HG02642 (cell line): ENCODE results near the gene AMER1.
A peak's percentile ranks its signal among the peaks of the same experiment; 100 is the strongest.
"Not testable (repeated sequence)": the region's sequence is repeated elsewhere in the genome, so short reads cannot be mapped to it uniquely, and the experiment has no call there.

ENCODE experiments used
- ATAC-seq: cut with Tn5 transposase; IDR thresholded peaks from one replicate; pipeline ENCODE4 v1.9.1; 2021; ENCODE audit warnings: mild to moderate bottlenecking; ENCODE audit not compliant: unreplicated experiment, poor library complexity

The AMER1 gene

GRCh38 chrX:64205441-64205734, at the start of gene AMER1:
AMER1 (minus strand) TSS chrX:64205708; CDS start chrX:64193286, 12,422 bp downstream.
- peak; percentile 51 for ATAC-seq

GRCh38 chrX:64230123-64230970, 24.8 kb upstream of the AMER1 start, which contains the start of gene ASB12:
ASB12 (minus strand) TSS chrX:64230607; CDS start chrX:64225650, 4,957 bp downstream.
- ATAC-seq = no peak

- ATAC-seq = no peak
These were observed 23.6 kb upstream of the AMER1 start for GRCh38 chrX:64229154-64229553.

GRCh38 chrX:64218023-64218422, 12.5 kb upstream of the AMER1 start:
- no peak for ATAC-seq

GRCh38 chrX:64213989-64214388, 8.5 kb upstream of the AMER1 start:
- ATAC-seq = not testable (repeated sequence)

- ATAC-seq = no peak
These were observed 1.2 kb upstream of the AMER1 start for GRCh38 chrX:64206556-64207162.

- ATAC-seq = peak; percentile 91
These were observed 410 bp upstream of the AMER1 start for GRCh38 chrX:64205735-64206501.

- peak; percentile 13 for ATAC-seq
These were observed 637 bp downstream of the AMER1 start for GRCh38 chrX:64204701-64205440.

GRCh38 chrX:64204252-64204651, 1.3 kb downstream of the AMER1 start:
- ATAC-seq = no peak

GRCh38 chrX:64202808-64203325, 2.6 kb downstream of the AMER1 start:
- no peak for ATAC-seq

GRCh38 chrX:64198036-64198435, 7.5 kb downstream of the AMER1 start:
- no peak for ATAC-seq

- ATAC-seq = no peak
These were observed 8.9 kb downstream of the AMER1 start for GRCh38 chrX:64196606-64197005.

- ATAC-seq = no peak
These were observed 9.6 kb downstream of the AMER1 start for GRCh38 chrX:64195862-64196261.

- ATAC-seq = no peak
These were observed 12.8 kb downstream of the AMER1 start for GRCh38 chrX:64192673-64193072.

GRCh38 chrX:64192040-64192439, 13.5 kb downstream of the AMER1 start:
- ATAC-seq = no peak

- no peak for ATAC-seq
These were observed 14.1 kb downstream of the AMER1 start for GRCh38 chrX:64191281-64192010.

GRCh38 chrX:64190136-64190740, 15.3 kb downstream of the AMER1 start:
- no peak for ATAC-seq

- no peak for ATAC-seq
These were observed 16.6 kb downstream of the AMER1 start for GRCh38 chrX:64188901-64189300.

GRCh38 chrX:64187762-64188150, 17.8 kb downstream of the AMER1 start:
- no peak for ATAC-seq
